GM06990 (cell line): ENCODE results near the gene STX1A.

Experiments used
- DNase-seq: peaks from one replicate; pipeline ENCODE4 v3.0.0-alpha.2; 2011; ENCODE audit not compliant: insufficient read length; ENCODE audit errors: extremely low read depth
- H3K27me3 ChIP-seq: replicated peaks from 2 replicates; pipeline ENCODE4 v1.6.0; 2011; ENCODE audit warnings: low read length; ENCODE audit not compliant: control insufficient read depth, insufficient read depth
- H3K36me3 ChIP-seq: 2 replicates; pipeline ENCODE4 v1.5.1; 2011; ENCODE audit warnings: low read length; ENCODE audit not compliant: control insufficient read depth, insufficient read depth
- H3K4me3 ChIP-seq: replicated peaks from 2 replicates; pipeline ENCODE4 v1.5.1; 2011; ENCODE audit warnings: low read depth, mild to moderate bottlenecking, control low read depth, low read length
- TF ChIP-seq, protein P1 (sequence below): IDR thresholded peaks from 2 replicates; pipeline ENCODE4 v1.5.1; 2011; ENCODE audit warnings: low read length, control low read depth, mild to moderate bottlenecking, inconsistent platforms; ENCODE audit not compliant: insufficient read depth, poor library complexity, severe bottlenecking

STX1A gene

DNA sequence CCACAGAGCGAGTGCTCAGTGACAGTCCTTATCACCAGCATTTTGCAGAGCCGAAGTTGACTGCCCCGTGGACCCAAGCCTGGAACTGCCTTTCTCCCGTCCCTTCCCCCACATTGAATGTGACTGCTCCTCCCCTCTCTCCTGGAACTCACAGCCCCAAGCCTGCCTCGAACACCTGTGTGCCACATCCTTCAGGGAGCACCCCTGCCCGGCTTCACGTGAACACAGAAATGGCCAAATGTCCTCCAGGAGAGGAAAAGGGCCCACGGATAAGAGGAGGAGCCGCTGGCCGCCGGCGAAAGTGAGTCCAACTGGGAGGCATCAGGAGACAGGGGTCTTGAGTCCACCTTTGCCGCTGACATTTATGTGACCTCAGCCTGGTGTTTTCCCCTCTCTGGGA, 16.2 kb downstream of the STX1A start:
- DNase-seq, result no peak
- Histone ChIP-seq H3K36me3 (peaks cover 8% of the 10 kb centered on the region), H3K27me3 (no peaks in the 10 kb centered on the region), H3K4me3 (no peak overlapping the region)
- TF ChIP-seq, protein P1, sequence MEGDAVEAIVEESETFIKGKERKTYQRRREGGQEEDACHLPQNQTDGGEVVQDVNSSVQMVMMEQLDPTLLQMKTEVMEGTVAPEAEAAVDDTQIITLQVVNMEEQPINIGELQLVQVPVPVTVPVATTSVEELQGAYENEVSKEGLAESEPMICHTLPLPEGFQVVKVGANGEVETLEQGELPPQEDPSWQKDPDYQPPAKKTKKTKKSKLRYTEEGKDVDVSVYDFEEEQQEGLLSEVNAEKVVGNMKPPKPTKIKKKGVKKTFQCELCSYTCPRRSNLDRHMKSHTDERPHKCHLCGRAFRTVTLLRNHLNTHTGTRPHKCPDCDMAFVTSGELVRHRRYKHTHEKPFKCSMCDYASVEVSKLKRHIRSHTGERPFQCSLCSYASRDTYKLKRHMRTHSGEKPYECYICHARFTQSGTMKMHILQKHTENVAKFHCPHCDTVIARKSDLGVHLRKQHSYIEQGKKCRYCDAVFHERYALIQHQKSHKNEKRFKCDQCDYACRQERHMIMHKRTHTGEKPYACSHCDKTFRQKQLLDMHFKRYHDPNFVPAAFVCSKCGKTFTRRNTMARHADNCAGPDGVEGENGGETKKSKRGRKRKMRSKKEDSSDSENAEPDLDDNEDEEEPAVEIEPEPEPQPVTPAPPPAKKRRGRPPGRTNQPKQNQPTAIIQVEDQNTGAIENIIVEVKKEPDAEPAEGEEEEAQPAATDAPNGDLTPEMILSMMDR, result no peak

DNA sequence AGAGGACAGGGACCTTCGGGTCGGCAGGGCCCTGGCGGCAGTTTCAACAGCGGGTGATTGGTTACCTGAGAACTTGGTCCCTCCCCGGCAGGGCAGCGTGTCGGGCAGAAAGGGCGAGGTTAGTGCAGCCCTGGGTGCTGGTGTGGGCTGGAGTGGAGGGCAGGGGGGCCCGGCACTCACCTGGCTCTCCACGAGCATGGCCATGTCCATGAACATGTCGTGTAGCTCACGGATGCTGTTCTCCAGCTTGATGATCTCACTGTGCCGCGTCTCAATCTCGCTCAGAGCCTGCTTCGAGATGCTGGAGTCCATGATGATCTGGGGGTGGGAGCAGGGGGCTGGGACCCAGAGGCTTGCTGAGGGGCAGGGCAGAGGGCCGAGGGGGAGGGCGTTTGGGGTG, 16.8 kb downstream of the STX1A start:
- TF ChIP-seq, protein P1, result no peak
- Histone ChIP-seq H3K4me3 (no peak overlapping the region), H3K36me3 (peaks cover 10% of the 10 kb centered on the region), H3K27me3 (no peaks in the 10 kb centered on the region)
- no peak for DNase-seq

DNA sequence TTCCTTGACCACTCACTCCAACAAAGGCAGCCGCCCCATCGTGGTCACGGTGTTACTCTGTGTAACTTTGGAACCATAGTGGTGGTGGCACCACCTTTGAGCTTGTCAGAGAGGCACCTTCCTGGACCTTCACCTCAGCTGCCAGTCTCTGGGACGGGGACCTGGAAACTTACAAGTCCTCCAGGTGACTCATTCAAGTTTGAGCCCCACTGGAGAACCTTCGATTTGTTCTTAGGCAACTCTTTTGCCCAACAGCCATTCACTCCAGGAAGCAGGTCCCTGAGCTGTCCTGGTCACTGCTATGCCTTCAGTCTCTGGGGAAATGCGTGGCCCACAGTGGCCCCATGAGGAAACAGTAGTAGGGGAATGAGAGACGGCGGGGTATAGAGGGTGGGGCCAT, 17.2 kb downstream of the STX1A start:
- TF ChIP-seq, protein P1, result no peak
- Histone ChIP-seq H3K27me3 (no peaks in the 10 kb centered on the region), H3K36me3 (peaks cover 13% of the 10 kb centered on the region), H3K4me3 (no peak overlapping the region)
- DNase-seq, result no peak

DNA sequence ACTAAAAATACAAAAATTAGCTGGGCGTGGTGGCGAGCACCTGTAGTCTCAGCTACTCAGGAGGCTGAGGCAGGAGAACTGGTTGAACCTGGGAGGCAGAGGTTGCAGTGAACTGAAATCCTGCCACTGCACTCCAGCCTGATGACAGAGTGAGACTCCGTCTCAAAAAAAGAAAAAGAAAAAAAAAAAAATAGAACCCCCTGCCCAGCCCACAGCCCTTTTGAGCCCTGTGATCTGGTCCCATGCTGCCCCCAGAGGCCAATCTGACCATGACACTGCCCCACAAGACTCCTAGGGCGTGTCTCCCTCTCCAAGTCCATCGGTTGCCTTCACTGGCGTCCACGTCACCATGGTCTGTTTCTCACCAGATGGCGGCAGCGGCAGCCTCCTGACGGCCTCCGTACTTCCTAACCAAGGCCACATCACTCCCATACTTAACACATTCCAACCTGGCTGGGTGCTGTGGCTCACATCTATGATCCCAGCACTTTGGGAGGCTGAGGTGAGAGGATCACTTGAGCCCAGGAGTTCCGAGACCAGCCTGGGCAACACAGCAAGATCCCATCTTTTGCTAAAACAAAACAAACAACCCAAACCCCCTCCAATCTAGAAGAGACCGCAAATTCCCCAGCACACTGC, 18.0 kb downstream of the STX1A start:
- Histone ChIP-seq H3K36me3 (peaks cover 15% of the 10 kb centered on the region), H3K4me3 (no peak overlapping the region), H3K27me3 (no peaks in the 10 kb centered on the region)
- TF ChIP-seq, protein P1, result peak; percentile 69
- DNase-seq, result no peak

DNA sequence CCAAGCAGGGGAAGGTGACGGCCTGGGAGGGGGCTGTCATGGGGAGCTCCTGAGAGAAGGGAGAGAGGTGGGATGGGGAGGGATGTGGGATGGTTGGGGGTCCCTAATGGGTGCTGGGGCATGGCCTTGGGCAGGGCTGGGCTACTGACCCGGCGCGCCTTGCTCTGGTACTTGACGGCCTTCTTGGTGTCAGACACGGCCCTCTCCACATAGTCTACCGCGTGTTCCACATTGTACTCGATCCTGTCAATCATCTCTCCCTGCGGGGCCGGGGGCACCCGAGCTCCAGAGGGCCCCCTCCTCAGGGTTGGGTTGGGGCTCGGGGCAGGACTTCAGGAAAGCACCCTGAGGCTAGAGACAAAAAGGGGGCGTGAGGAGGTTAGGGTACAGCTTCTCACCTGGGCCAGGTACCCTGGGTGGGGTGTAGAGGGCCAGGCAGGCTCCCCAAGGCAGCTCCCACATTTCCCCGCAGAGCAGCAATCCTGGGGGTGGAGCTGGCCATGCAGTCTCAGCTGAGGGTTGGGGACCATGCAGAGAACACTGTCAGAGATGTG, 18.8 kb downstream of the STX1A start:
- Histone ChIP-seq H3K4me3 (no peak overlapping the region), H3K27me3 (no peaks in the 10 kb centered on the region), H3K36me3 (peaks cover 20% of the 10 kb centered on the region)
- no peak for DNase-seq
- TF ChIP-seq, protein P1, result no peak

DNA sequence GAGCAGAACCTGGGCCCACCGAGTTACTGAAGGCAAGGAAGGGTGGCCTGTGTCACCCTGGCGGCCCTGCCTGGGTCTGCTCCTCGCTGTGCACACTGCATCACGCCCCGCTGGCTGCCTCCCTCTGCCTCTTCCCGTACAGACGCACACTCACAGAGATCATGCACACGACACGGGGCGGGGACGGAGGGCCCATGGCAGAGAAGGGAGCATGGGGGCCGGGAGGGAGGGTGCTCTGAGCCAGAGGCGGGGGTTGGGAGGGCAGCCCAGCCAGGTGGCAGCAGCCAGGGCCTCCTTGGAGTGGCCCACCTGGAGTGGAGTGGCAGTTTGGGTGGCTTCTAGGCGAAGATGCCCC, 19.4 kb downstream of the STX1A start:
- TF ChIP-seq, protein P1, result no peak
- Histone ChIP-seq H3K36me3 (peaks cover 23% of the 10 kb centered on the region), H3K4me3 (no peak overlapping the region), H3K27me3 (no peaks in the 10 kb centered on the region)
- DNase-seq, result no peak
